Stomach (tissue), 4 donors: ENCODE measurements around the gene PTGDR2.

Experiments used
- CTCF ChIP-seq, 7 experiments: fragments of 450-650 bp in 4 of 7; fragments of 200-600 bp in 3 of 7; sonication (generic) in 3 of 7; IDR thresholded peaks; one replicate each; pipeline ENCODE4 v1.5.1; 2016 to 2019; ENCODE audit warnings: antibody characterized with exemption in 7 of 7, control low read depth in 2 of 7, mild to moderate bottlenecking in 1 of 7
- POLR2A ChIP-seq, 4 donors: fragments of 450-650 bp; IDR thresholded peaks; one replicate each; pipeline ENCODE4 v1.6.1; 2016; ENCODE audit warnings: antibody characterized with exemption in 4 of 4, control low read depth in 2 of 4, mild to moderate bottlenecking in 1 of 4, moderate library complexity in 1 of 4

- peak in 5 of 7 experiments; percentile 33 to 59 (median 53) for TF ChIP-seq CTCF (IDR thresholded peaks at IDR 0.05)
- no peak for TF ChIP-seq POLR2A (IDR thresholded peaks at IDR 0.05)
These were observed 31.8 kb upstream of the PTGDR2 start for GRCh38 chr11:60887556-60887955.
